HCT116 (cell line): Measurements from ENCODE around the gene TIMP4. TPM values are rescaled to one million over a fixed set of nuclear protein-coding genes. Genes with fewer than 3 reads are reported as not detected.

Source experiments
- ATAC-seq: fragments of 200-7000 bp; cut with Tn5 transposase; 2 replicates; pipeline ENCODE4 v1.9.1; 2020; ENCODE audit warnings: mild to moderate bottlenecking, moderate library complexity
- BruUV-seq: library from RNA; stranded (reverse); fragments of 400-500 nt; replicated peaks from 2 replicates; lab custom pipeline; 2021; lab: Mats Ljungman, UMichigan
- CTCF ChIA-PET: fragments of 300-600 bp; sonication (Branson Sonifier 250); formaldehyde crosslinking; loops from one replicate; lab custom pipeline; 2021; ENCODE audit warnings: antibody characterized with exemption; lab: Charles Lee
- POLR2A ChIA-PET: fragments of 300-600, 350-600 bp; sonication (Branson Sonifier 250); formaldehyde crosslinking; loops from one replicate; lab custom pipeline; 2021; ENCODE audit warnings: antibody characterized with exemption; lab: Charles Lee
- RAD21 ChIA-PET, 2 experiments: fragments of 300-600 bp; sonication (Branson Sonifier 250); formaldehyde crosslinking; loops; one replicate each; lab custom pipeline; 2023; ENCODE audit warnings: low total read pairs in 2 of 2; ENCODE audit not compliant: uncharacterized antibody in 2 of 2, unreplicated experiment in 2 of 2, low non-redundant PET in 1 of 2; lab: Charles Lee
- DNase-seq: peaks from one replicate; pipeline ENCODE4 v3.0.0-alpha.2; 2010; ENCODE audit warnings: low read depth, low spot score
- H2AFZ ChIP-seq: fragments of 200-600 bp; shearing (Covaris generic), sonication (generic); 2 replicates; pipeline ENCODE4 v1.6.1; 2017; ENCODE audit warnings: low read depth, mixed run types, mixed read lengths, antibody characterized with exemption, low read length; ENCODE audit not compliant: poor library complexity, severe bottlenecking
- H3K27ac ChIP-seq: 2 replicates; pipeline ENCODE4 v1.5.1; 2012; ENCODE audit warnings: low read depth, low read length
- H3K27me3 ChIP-seq: fragments of 200-600 bp; sonication (generic); 2 replicates; pipeline ENCODE4 v1.6.1; 2016; ENCODE audit warnings: mixed run types, low read length, mixed read lengths; ENCODE audit not compliant: insufficient read depth
- H3K36me3 ChIP-seq, 2 experiments: fragments of 200-500 bp in 1 of 2; fragments of 200-600 bp in 1 of 2; sonication (Bioruptor generic) in 1 of 2; sonication (generic) in 1 of 2; 2 replicates each; pipeline versions ENCODE4 v1.5.1 to v1.6.1; 2014 to 2016; ENCODE audit warnings: low read length in 2 of 2, inconsistent platforms in 1 of 2, mixed read lengths in 1 of 2, mixed run types in 1 of 2; ENCODE audit not compliant: insufficient read depth in 2 of 2, control insufficient read depth in 1 of 2
- H3K4me1 ChIP-seq, 2 experiments: fragments of 200-600 bp in 1 of 2; sonication (generic) in 1 of 2; 2 replicates each; pipeline versions ENCODE4 v1.5.1 to v1.6.1; 2012 to 2017; ENCODE audit warnings: low read length in 2 of 2, inconsistent platforms in 1 of 2, mild to moderate bottlenecking in 1 of 2, mixed read lengths in 1 of 2, mixed run types in 1 of 2, moderate library complexity in 1 of 2; ENCODE audit not compliant: insufficient read depth in 2 of 2, control insufficient read depth in 1 of 2
- H3K4me2 ChIP-seq: fragments of 200-600 bp; sonication (generic); 2 replicates; pipeline ENCODE4 v1.6.1; 2017; ENCODE audit warnings: mixed run types, low read length, mixed read lengths
- H3K4me3 ChIP-seq, 2 experiments: fragments of 200-600 bp in 1 of 2; sonication (generic) in 1 of 2; replicated peaks in 1 of 2; 2 replicates each; pipeline ENCODE4 v1.5.1; 2011 to 2016; ENCODE audit warnings: low read length in 2 of 2, control low read depth in 1 of 2, low read depth in 1 of 2, mild to moderate bottlenecking in 1 of 2, mixed read lengths in 1 of 2, mixed run types in 1 of 2
- H3K79me2 ChIP-seq: fragments of 200-600 bp; sonication (generic); 2 replicates; pipeline ENCODE4 v1.6.1; 2017; ENCODE audit warnings: mild to moderate bottlenecking, mixed run types, low read length, moderate library complexity, mixed read lengths; ENCODE audit not compliant: insufficient read depth
- H3K9ac ChIP-seq: fragments of 200-600 bp; sonication (generic); 2 replicates; pipeline ENCODE4 v1.6.1; 2016; ENCODE audit warnings: low read length, mixed read lengths
- H3K9me2 ChIP-seq: fragments of 200-600 bp; sonication (generic), shearing (Covaris generic); 2 replicates; pipeline ENCODE4 v1.6.1; 2017; ENCODE audit warnings: mixed run types, mild to moderate bottlenecking, moderate library complexity; ENCODE audit not compliant: insufficient read depth
- H3K9me3 ChIP-seq, 2 experiments: fragments of 200-500 bp in 1 of 2; fragments of 200-600 bp in 1 of 2; sonication (Bioruptor generic) in 1 of 2; sonication (generic) in 1 of 2; 2 replicates each; pipeline ENCODE4 v1.6.1; 2014 to 2017; ENCODE audit warnings: low read length in 2 of 2, mixed read lengths in 2 of 2, inconsistent platforms in 1 of 2, low read depth in 1 of 2, mild to moderate bottlenecking in 1 of 2, mixed run types in 1 of 2, moderate library complexity in 1 of 2; ENCODE audit not compliant: control insufficient read depth in 1 of 2, insufficient read depth in 1 of 2
- H4K20me1 ChIP-seq: fragments of 200-600 bp; sonication (generic), shearing (Covaris generic); 2 replicates; pipeline ENCODE4 v1.6.1; 2017; ENCODE audit warnings: mixed run types, mild to moderate bottlenecking, moderate library complexity; ENCODE audit not compliant: insufficient read depth
- ATF3 ChIP-seq: IDR thresholded peaks from 2 replicates; pipeline ENCODE4 v1.6.1; 2012
- CEBPB ChIP-seq: IDR thresholded peaks from 2 replicates; pipeline ENCODE4 v1.6.1; 2012; ENCODE audit warnings: low read depth
- CTCF ChIP-seq, 3 experiments: fragments of 200-600 bp in 1 of 3; sonication (generic) in 1 of 3; IDR thresholded peaks in 2 of 3; conservative IDR thresholded peaks in 1 of 3; 2 replicates each; pipeline ENCODE4 v1.5.1; 2012 to 2017; ENCODE audit warnings: low read depth in 2 of 3, low read length in 2 of 3, antibody characterized with exemption in 1 of 3, borderline replicate concordance in 1 of 3, control low read depth in 1 of 3, mild to moderate bottlenecking in 1 of 3, mixed read lengths in 1 of 3, mixed run types in 1 of 3, moderate library complexity in 1 of 3; ENCODE audit not compliant: insufficient read depth in 1 of 3
- EGR1 ChIP-seq: IDR thresholded peaks from 2 replicates; pipeline ENCODE4 v1.6.1; 2012; ENCODE audit warnings: low read depth
- ELF1 ChIP-seq: IDR thresholded peaks from 2 replicates; pipeline ENCODE4 v1.6.1; 2012; ENCODE audit warnings: low read depth, borderline replicate concordance
- EZH2 ChIP-seq: fragments of 200-600 bp; sonication (generic); IDR thresholded peaks from 2 replicates; pipeline ENCODE4 v1.6.1; 2017; ENCODE audit warnings: antibody characterized with exemption, mixed run types
- MAX ChIP-seq: IDR thresholded peaks from 2 replicates; pipeline ENCODE4 v1.6.1; 2012
- POLR2A ChIP-seq: IDR thresholded peaks from 2 replicates; pipeline ENCODE4 v1.7.0; 2011; ENCODE audit warnings: borderline replicate concordance; ENCODE audit not compliant: insufficient read depth, insufficient read length; ENCODE audit errors: extremely low read depth
- POLR2AphosphoS5 ChIP-seq: IDR thresholded peaks from 2 replicates; pipeline ENCODE4 v1.6.1; 2011; ENCODE audit warnings: mild to moderate bottlenecking, low read depth, low read length, moderate library complexity
- RAD21 ChIP-seq: IDR thresholded peaks from 2 replicates; pipeline ENCODE4 v1.6.1; 2012; ENCODE audit warnings: low read depth, mild to moderate bottlenecking
- REST ChIP-seq: IDR thresholded peaks from 2 replicates; pipeline ENCODE4 v1.6.1; 2012; ENCODE audit warnings: low read depth
- SIN3A ChIP-seq: IDR thresholded peaks from 2 replicates; pipeline ENCODE4 v1.6.1; 2012; ENCODE audit warnings: low read depth
- SP1 ChIP-seq: IDR thresholded peaks from 2 replicates; pipeline ENCODE4 v1.6.1; 2012; ENCODE audit warnings: low read depth
- SRF ChIP-seq: IDR thresholded peaks from 2 replicates; pipeline ENCODE4 v1.6.1; 2012; ENCODE audit warnings: low read depth
- TCF7L2 ChIP-seq: IDR thresholded peaks from 2 replicates; pipeline ENCODE4 v1.7.0; 2011; ENCODE audit warnings: borderline replicate concordance, inconsistent platforms; ENCODE audit not compliant: insufficient read depth, insufficient read length; ENCODE audit errors: extremely low read depth
- YY1 ChIP-seq: IDR thresholded peaks from 2 replicates; pipeline ENCODE4 v1.6.1; 2011; ENCODE audit warnings: low read length, low read depth, moderate library complexity, mild to moderate bottlenecking; ENCODE audit not compliant: insufficient replicate concordance; ENCODE audit errors: extremely low read depth
- ZNF274 ChIP-seq: fragments of 200-500 bp; sonication (Bioruptor generic); IDR thresholded peaks from 2 replicates; pipeline ENCODE4 v1.6.1; 2014; ENCODE audit warnings: mild to moderate bottlenecking, low read depth, low read length, inconsistent platforms
- intact Hi-C: fragments of 100-400 bp; cut with micrococcal nuclease; formaldehyde crosslinking; loops from 2 replicates; pipeline ENCODE4 v1.10.0; 2022
- total RNA-seq: library from RNA; stranded (reverse); gene quantifications from one replicate; pipeline ENCODE4 v1.2.1, GENCODE V29; 2021; ENCODE audit not compliant: unreplicated experiment

TIMP4 gene
- total RNA-seq, 1 experiment from 2014 or later, result not detected

- intact Hi-C loops, result loop anchor here (5.0 to 10.0 kb wide), 2 partner anchors 293 to 304 kb away; partner anchors contain the start of gene TSEN2
- H4K20me1 ChIP-seq, result no peaks in the 10 kb centered on the region
- H3K4me3 ChIP-seq, result no peak overlapping the region
- POLR2A ChIA-PET, result no interaction called here
- ATAC-seq (no peak), DNase-seq (no peak)
- no peaks in the 10 kb centered on the region; a peak in 1 of 4 replicates for H3K9me3 ChIP-seq
- H2AFZ ChIP-seq, result no peak overlapping the region
- CTCF ChIA-PET, result interaction anchor here (1.0 to 6.9 kb wide), 6 partner anchors 9 to 301 kb away, joined by 3 to 75 read pairs (median 4); no protein-coding TSS in a partner anchor
- no TSS peak for BruUV-seq
- H3K9me2 ChIP-seq, result no peaks in the 10 kb centered on the region
- H3K4me2 ChIP-seq, result no peak overlapping the region
- H3K79me2 ChIP-seq, result no peaks in the 10 kb centered on the region
- H3K4me1 ChIP-seq, result peaks cover 12 to 40% of the 10 kb centered on the region in 2 experiments
- H3K9ac ChIP-seq, result no peak overlapping the region
- H3K27me3 ChIP-seq, result no peaks in the 10 kb centered on the region
- H3K36me3 ChIP-seq, result no peaks in the 10 kb centered on the region
- H3K27ac ChIP-seq, result no peak overlapping the region
- RAD21 ChIA-PET, result interaction anchor here (0.6 to 3.2 kb wide), 3 partner anchors 16 to 301 kb away, joined by 3 to 14 read pairs (median 3); no protein-coding TSS in a partner anchor
- TF ChIP-seq SRF, result no peak
- no peak for TF ChIP-seq SIN3A
- TF ChIP-seq REST, result no peak
- no peak for TF ChIP-seq CEBPB
- no peak for TF ChIP-seq EZH2
- TF ChIP-seq POLR2AphosphoS5, result no peak
- no peak for TF ChIP-seq POLR2A
- no peak for TF ChIP-seq RAD21
- TF ChIP-seq MAX, result no peak
- no peak for TF ChIP-seq SP1
- TF ChIP-seq CTCF (IDR thresholded peaks at IDR 0.05 in 2 of 3, conservative IDR thresholded peaks at IDR 0.05 in 1 of 3; ENCODE audit: borderline replicate concordance in 1 of 3, insufficient read depth in 1 of 3, low read depth in 2 of 3, low read length in 2 of 3), result no peak
- TF ChIP-seq YY1, result no peak
- TF ChIP-seq ATF3, result no peak
- no peak for TF ChIP-seq EGR1
- no peak for TF ChIP-seq ELF1
- no peak for TF ChIP-seq ZNF274
- TF ChIP-seq TCF7L2, result no peak
Observed at GRCh38 chr3:12178091-12178820, 19.5 kb upstream of the TIMP4 start.
